Measurements from ENCODE around the gene GPR6. TPM values are rescaled to one million over a fixed set of nuclear protein-coding genes. Genes with fewer than 3 reads are reported as not detected.

Gene GPR6
- total and polyA plus RNA-seq, 12 donors: not detected

GRCh38 chr6:109998159-109998785 is 20.2 kb downstream of the GPR6 start:
- DNase-seq (no peak), ATAC-seq (no peak)
- intact Hi-C loops (cut with DNase I): no loop called here
- H3K36me3 ChIP-seq: no peaks in the 10 kb centered on the region
- no peak overlapping the region for H3K27ac ChIP-seq
- 22 to 27% methylated on average over 3 of the region's 3 CpGs for WGBS, 2 donors
- no peak for TF ChIP-seq CTCF (IDR thresholded peaks at IDR 0.05)
- H3K27me3 ChIP-seq: peaks cover 0 to 14% (median 6%) of the 10 kb centered on the region in 7 donors
- no peak overlapping the region for H3K4me3 ChIP-seq
- H3K9me3 ChIP-seq: peaks cover 0 to 13% (median 0%) of the 10 kb centered on the region in 11 donors
- H3K4me1 ChIP-seq: no peaks in the 10 kb centered on the region

GRCh38 chr6:109999740-110000139 is 21.6 kb downstream of the GPR6 start:
- Histone ChIP-seq H3K27ac (no peak overlapping the region), H3K36me3 (no peaks in the 10 kb centered on the region), H3K4me3 (no peak overlapping the region), H3K9me3 (peaks cover 0 to 13% (median 0%) of the 10 kb centered on the region in 11 donors), H3K4me1 (no peaks in the 10 kb centered on the region), H3K27me3 (peaks cover 0 to 15% (median 8%) of the 10 kb centered on the region in 7 donors)
- intact Hi-C loops (cut with DNase I): no loop called here
- WGBS, 2 donors: 76 to 80% methylated on average over 3 of the region's 3 CpGs
- ATAC-seq: no peak
- no peak for TF ChIP-seq CTCF (IDR thresholded peaks at IDR 0.05)
- no peak for DNase-seq

GRCh38 chr6:110002676-110003075 is 24.6 kb downstream of the GPR6 start:
- Histone ChIP-seq H3K36me3 (no peaks in the 10 kb centered on the region), H3K9me3 (peaks cover 0 to 13% (median 0%) of the 10 kb centered on the region in 11 donors), H3K4me3 (no peak overlapping the region), H3K27me3 (peaks cover 0 to 22% (median 8%) of the 10 kb centered on the region in 7 donors), H3K27ac (no peak overlapping the region), H3K4me1 (no peaks in the 10 kb centered on the region)
- intact Hi-C loops (cut with DNase I): no loop called here
- TF ChIP-seq CTCF (IDR thresholded peaks at IDR 0.05): no peak
- ATAC-seq (no peak), DNase-seq (no peak)
- 73 to 77% methylated on average over 5 of the region's 5 CpGs for WGBS, 2 donors

- ATAC-seq: peak in 3 of 8 donors; percentile 27 to 58 (median 38)
- WGBS, 2 donors: 55 to 62% methylated on average over 6 of the region's 6 CpGs
- intact Hi-C loops (cut with DNase I): no loop called here
Measured at GRCh38 chr6:110013386-110013785, 35.3 kb downstream of the GPR6 start.

More at GRCh38 chr6:110013386-110013785, 35.3 kb downstream of the GPR6 start:
- peak; percentile 9 to 10 for DNase-seq
- Histone ChIP-seq H3K4me1 (no peaks in the 10 kb centered on the region), H3K27ac (no peak overlapping the region), H3K4me3 (no peak overlapping the region), H3K9me3 (no peaks in the 10 kb centered on the region), H3K36me3 (no peaks in the 10 kb centered on the region), H3K27me3 (peaks cover 0 to 18% (median 4%) of the 10 kb centered on the region in 7 donors)
- TF ChIP-seq CTCF (IDR thresholded peaks at IDR 0.05): no peak
